SK-N-SH (cell line): ENCODE data around the gene CLCN1.
A peak's percentile ranks its signal among the peaks of the same experiment; 100 is the strongest.

Source experiments
- CTCF ChIP-seq: fragments of 200-600 bp; sonication (generic); IDR thresholded peaks from 2 replicates; pipeline ENCODE4 v1.6.1; 2017; ENCODE audit warnings: antibody characterized with exemption, mild to moderate bottlenecking, moderate library complexity
- MAX ChIP-seq: IDR thresholded peaks from 2 replicates; pipeline ENCODE4 v1.4.0; 2012; ENCODE audit warnings: low read depth
- NFIC ChIP-seq: IDR thresholded peaks from 2 replicates; pipeline ENCODE4 v1.4.0; 2012; ENCODE audit warnings: borderline replicate concordance
- NRF1 ChIP-seq: IDR thresholded peaks from 2 replicates; pipeline ENCODE4 v1.6.1; 2012; ENCODE audit warnings: low read depth, mild to moderate bottlenecking, low read length
- POLR2AphosphoS5 ChIP-seq: IDR thresholded peaks from 2 replicates; pipeline ENCODE4 v1.6.1; 2012; ENCODE audit warnings: low read depth, low read length
- REST ChIP-seq: IDR thresholded peaks from 2 replicates; pipeline ENCODE4 v1.6.1; 2012; ENCODE audit warnings: mild to moderate bottlenecking, low read depth, low read length, moderate library complexity
- RFX5 ChIP-seq: IDR thresholded peaks from 2 replicates; pipeline ENCODE4 v1.6.1; 2012; ENCODE audit warnings: mild to moderate bottlenecking, improper control_type of control experiment, low read length
- SMC3 ChIP-seq: IDR thresholded peaks from 2 replicates; pipeline ENCODE4 v1.6.1; 2012; ENCODE audit warnings: low read depth, low read length, improper control_type of control experiment

- TF ChIP-seq REST, result no peak
- no peak for TF ChIP-seq NFIC
- TF ChIP-seq SMC3, result no peak
- peak; percentile 33 for TF ChIP-seq CTCF
- peak; percentile 0; the same call in 1 of the 2 replicates for TF ChIP-seq POLR2AphosphoS5
- TF ChIP-seq NRF1, result no peak
- TF ChIP-seq MAX, result no peak
- no peak for TF ChIP-seq RFX5
Observed at GRCh38 chr7:143389316-143390103, 73.6 kb downstream of the CLCN1 start.
